Prostate gland (tissue), 2 donors: ENCODE data around the gene MYEOV.

Experiments
- CTCF ChIP-seq, 4 experiments: fragments of 200-600 bp in 2 of 4; fragments of 450-650 bp in 2 of 4; sonication (generic) in 2 of 4; IDR thresholded peaks; 1 replicate in 3 of 4; 2 replicates in 1 of 4; pipeline ENCODE4 v1.5.1; 2016 to 2019; ENCODE audit warnings: antibody characterized with exemption in 4 of 4, mild to moderate bottlenecking in 2 of 4, moderate library complexity in 2 of 4
- POLR2A ChIP-seq: fragments of 450-650 bp; IDR thresholded peaks from one replicate; pipeline ENCODE4 v1.6.1; 2016; ENCODE audit warnings: antibody characterized with exemption, mild to moderate bottlenecking

- TF ChIP-seq CTCF (IDR thresholded peaks at IDR 0.05): no peak
- TF ChIP-seq POLR2A: no peak
These were observed 33.8 kb downstream of the MYEOV start for GRCh38 chr11:69327741-69328191.
